NB4 (cell line): Measurements from ENCODE around the gene TC2N.

Experiments
- DNase-seq: peaks from one replicate; pipeline ENCODE4 v3.0.0; 2010; ENCODE audit warnings: low read depth
- H3K4me3 ChIP-seq: one replicate; pipeline ENCODE4 v1.5.1; 2011; ENCODE audit warnings: mild to moderate bottlenecking, low read depth, low read length, moderate library complexity
- MYC ChIP-seq: IDR thresholded peaks from 2 replicates; pipeline ENCODE4 v1.6.1; 2011; ENCODE audit warnings: low read depth, low read length
- POLR2A ChIP-seq: IDR thresholded peaks from 2 replicates; pipeline ENCODE4 v1.6.1; 2011; ENCODE audit warnings: mild to moderate bottlenecking; ENCODE audit not compliant: insufficient read length; ENCODE audit errors: extremely low read depth
- TF ChIP-seq, protein P1 (sequence below): IDR thresholded peaks from 2 replicates; pipeline ENCODE4 v1.6.1; 2011; ENCODE audit warnings: low read depth, low read length
- TF ChIP-seq, protein P2 (sequence below): IDR thresholded peaks from one replicate; pipeline ENCODE4 v1.5.1; 2012; ENCODE audit warnings: low read depth, low read length

TC2N gene

DNA sequence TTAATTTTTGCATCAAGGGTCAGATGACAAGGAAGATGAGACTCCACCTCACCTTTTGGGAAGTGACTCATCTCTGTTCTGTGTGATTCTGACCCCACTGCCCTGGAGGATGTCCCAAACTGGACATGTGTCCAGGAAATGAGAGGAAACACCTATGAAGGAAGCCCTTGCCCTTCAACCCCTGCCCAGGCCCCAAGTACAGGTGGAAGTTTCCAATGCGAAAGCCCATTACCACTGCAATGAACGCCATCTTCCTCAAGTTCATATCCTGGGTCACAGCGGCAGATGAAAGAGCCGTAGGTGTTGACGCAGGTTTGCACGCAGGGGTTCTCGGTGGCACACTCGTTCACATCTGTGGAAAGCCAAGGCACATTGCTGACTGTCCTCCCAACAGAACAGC is 19.6 kb upstream of the TC2N start:
- no peak for DNase-seq
- H3K4me3 ChIP-seq = no peak overlapping the region
- TF ChIP-seq MYC = no peak

DNA sequence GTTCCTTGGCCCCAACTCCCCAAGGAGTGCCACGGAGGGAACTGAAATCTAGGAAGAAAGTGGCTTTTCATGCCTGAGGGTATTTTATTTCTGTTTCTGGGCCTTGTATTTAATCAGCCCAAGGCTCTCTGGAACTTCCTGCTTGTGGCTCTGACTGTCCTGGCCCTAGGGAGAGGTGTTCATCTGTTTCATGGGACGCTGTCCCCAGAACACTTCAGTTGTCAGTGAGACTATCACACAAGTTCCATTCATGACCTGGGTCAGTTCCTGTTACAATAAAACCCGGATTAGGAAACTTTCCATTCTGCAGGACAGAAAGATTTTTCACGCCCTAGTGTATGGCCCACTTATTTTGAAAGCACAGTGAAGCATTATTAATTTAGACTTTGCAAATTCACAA is 18.5 kb upstream of the TC2N start:
- TF ChIP-seq POLR2A (no peak), MYC (no peak)
- TF ChIP-seq, protein P1, sequence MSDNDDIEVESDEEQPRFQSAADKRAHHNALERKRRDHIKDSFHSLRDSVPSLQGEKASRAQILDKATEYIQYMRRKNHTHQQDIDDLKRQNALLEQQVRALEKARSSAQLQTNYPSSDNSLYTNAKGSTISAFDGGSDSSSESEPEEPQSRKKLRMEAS = no peak
- TF ChIP-seq, protein P2, sequence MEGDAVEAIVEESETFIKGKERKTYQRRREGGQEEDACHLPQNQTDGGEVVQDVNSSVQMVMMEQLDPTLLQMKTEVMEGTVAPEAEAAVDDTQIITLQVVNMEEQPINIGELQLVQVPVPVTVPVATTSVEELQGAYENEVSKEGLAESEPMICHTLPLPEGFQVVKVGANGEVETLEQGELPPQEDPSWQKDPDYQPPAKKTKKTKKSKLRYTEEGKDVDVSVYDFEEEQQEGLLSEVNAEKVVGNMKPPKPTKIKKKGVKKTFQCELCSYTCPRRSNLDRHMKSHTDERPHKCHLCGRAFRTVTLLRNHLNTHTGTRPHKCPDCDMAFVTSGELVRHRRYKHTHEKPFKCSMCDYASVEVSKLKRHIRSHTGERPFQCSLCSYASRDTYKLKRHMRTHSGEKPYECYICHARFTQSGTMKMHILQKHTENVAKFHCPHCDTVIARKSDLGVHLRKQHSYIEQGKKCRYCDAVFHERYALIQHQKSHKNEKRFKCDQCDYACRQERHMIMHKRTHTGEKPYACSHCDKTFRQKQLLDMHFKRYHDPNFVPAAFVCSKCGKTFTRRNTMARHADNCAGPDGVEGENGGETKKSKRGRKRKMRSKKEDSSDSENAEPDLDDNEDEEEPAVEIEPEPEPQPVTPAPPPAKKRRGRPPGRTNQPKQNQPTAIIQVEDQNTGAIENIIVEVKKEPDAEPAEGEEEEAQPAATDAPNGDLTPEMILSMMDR = no peak
- DNase-seq = no peak
- no peak overlapping the region for H3K4me3 ChIP-seq

DNA sequence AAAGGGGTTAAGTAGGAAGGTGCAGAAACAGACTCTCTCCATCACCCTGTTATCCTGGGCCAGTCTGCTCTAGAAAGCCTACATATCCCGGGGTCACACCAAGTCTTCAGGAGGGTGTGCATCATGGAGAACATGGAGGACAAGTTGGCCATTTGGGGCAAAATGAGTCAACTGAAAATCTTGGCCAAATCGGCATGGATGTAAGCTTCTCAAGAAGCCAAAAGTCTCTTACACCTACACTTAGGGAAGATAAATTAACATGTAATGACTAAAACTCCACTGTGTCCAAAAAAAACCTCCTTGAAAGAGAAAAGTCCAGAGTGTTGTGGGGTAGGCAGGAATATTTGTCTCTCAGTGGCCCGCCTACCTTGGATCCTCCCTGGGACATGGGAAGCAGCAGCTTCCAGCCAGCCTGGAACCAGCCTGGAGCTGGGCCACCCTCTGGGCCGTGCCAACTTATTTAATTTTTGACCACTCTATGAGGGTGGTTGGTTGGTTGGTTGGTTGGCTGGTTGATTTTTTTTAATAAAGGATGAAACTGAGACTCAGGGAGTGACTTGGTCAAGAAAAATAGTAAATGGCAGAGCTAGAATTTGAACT is 17.9 kb upstream of the TC2N start:
- TF ChIP-seq MYC (no peak), POLR2A (no peak)
- TF ChIP-seq, protein P1 = no peak
- TF ChIP-seq, protein P2 = no peak
- H3K4me3 ChIP-seq = no peak overlapping the region
- no peak for DNase-seq

DNA sequence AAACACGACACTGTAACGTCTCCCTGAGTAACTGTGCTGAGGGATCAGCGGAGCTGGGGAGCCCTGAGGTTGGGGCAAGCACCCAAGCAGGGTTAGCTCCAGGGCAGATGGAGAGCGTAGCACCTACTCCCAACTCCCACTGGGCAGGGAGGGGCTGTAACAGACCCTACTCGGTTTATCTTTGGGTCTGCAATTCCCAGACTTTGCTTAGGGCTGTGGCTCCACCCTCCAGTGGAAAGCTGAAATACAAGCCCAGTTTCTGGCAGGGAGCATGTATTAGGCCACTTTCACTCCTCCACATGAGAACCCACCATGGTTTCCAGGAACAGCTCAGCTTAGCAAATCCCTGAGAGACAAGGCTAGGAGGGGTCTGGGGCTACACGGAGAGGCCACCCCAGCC is 17.3 kb upstream of the TC2N start:
- TF ChIP-seq MYC = no peak
- no peak for TF ChIP-seq POLR2A
- TF ChIP-seq, protein P1 = no peak
- TF ChIP-seq, protein P2 = no peak
- DNase-seq = no peak
- H3K4me3 ChIP-seq = no peak overlapping the region

DNA sequence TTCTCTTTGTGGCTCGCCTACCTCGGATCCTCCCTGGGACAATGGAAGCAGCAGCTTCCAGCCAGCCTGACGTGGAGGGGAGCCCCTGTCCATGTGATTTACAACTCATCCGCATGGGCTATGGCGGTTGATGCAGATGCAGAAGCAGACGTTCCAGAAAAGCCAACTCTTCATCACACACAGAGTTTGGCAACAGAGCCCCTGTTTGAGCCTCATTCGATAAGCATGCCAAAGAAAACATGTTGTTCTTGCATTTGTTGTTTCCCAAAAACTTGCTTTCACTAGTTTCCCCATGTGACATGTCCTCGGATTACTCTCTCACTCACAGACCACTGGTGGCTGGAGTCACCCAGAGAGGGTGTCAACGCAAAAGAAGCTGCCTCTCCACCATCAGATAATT is 16.4 kb upstream of the TC2N start:
- no peak overlapping the region for H3K4me3 ChIP-seq
- DNase-seq = no peak
- TF ChIP-seq MYC = no peak
- TF ChIP-seq, protein P1 = no peak
- no peak for TF ChIP-seq POLR2A
- TF ChIP-seq, protein P2 = no peak

DNA sequence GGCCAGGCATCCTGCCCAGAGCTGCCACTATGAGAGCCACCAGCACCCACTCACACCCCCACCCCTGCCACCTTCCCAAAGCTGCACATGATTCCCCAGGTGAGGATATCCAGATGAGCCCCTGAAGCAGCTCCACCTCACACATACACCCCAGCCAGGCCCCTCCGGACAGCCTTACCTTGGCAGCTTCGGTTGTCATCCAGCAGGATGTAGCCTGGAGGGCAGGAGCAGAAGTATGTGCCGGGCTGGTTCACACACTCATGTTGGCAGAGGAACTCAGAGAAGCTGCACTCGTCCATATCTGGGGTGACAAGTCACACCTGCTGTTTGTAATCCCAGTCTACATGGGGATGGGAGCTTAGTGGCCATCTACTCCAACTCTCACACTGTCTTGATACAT is 15.4 kb upstream of the TC2N start:
- TF ChIP-seq, protein P2 = no peak
- no peak for TF ChIP-seq MYC
- TF ChIP-seq, protein P1 = no peak
- no peak for TF ChIP-seq POLR2A
- no peak for DNase-seq
- H3K4me3 ChIP-seq = no peak overlapping the region
